GM23248 (cell line): ENCODE measurements around the gene ERICH4.

Experiments
- EZH2 ChIP-seq: fragments of 200-600 bp; sonication (generic); IDR thresholded peaks from 2 replicates; pipeline ENCODE4 v1.6.1; 2018; ENCODE audit warnings: antibody characterized with exemption, mild to moderate bottlenecking; ENCODE audit not compliant: insufficient read depth, poor library complexity, severe bottlenecking
- EZH2phosphoT487 ChIP-seq: fragments of 200-600 bp; sonication (generic); IDR thresholded peaks from 2 replicates; pipeline ENCODE4 v1.6.1; 2018; ENCODE audit warnings: antibody characterized with exemption, moderate library complexity, mild to moderate bottlenecking, low read depth; ENCODE audit not compliant: insufficient read depth

DNA sequence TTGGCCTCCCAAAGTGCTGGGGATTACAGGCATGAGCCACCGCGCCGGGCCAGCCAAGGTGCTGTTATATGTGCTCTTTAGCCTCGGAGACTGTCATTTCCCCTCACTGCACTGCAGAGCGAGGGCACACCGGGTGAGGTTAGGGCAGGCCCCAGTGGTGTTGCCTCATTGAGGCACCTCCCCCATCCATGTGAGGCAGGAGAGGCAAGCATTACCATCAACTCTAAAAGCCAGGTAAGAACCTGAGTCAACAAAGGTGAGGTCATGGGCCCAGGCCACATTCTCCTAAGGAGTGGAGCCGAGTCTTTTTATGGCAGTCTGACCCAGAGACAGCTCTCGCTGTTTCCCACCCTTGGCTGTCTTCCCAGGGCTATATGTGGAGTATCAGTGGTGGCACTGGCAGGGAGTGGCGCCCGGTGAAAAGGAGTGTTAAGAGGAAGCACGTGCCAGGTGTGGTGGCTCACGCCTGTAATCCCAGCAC lies 26.7 kb upstream of the ERICH4 start:
- TF ChIP-seq EZH2phosphoT487 (no peak), EZH2 (no peak)
